Activated T-helper 1 cell treated with anti-CD3 and anti-CD28 coated beads, Interleukin-12 subunit alpha, Interleukin-12 subunit beta, Interleukin-2, Interleukin-4 antibody, amounts not matched to agents 30 ng/mL and 10 ng/mL and 1 ng/mL, durations not matched to agents 14 hours and 24 hours and 36 hours (primary cell): ENCODE data around the gene EMP1. TPM values are rescaled to one million over a fixed set of nuclear protein-coding genes. Genes with fewer than 3 reads are reported as not detected.

Experiments
- DNase-seq: peaks from one replicate; pipeline ENCODE4 v3.0.0; 2021; ENCODE audit warnings: low spot score
- H3K27ac Mint-ChIP-seq: one replicate; pipeline ENCODE4 v1.8.0; 2021; ENCODE audit warnings: mild to moderate bottlenecking, mixed read lengths
- H3K27me3 Mint-ChIP-seq: one replicate; pipeline ENCODE4 v1.8.0; 2022; ENCODE audit warnings: mild to moderate bottlenecking, moderate library complexity, mixed read lengths; ENCODE audit not compliant: insufficient read depth
- H3K36me3 Mint-ChIP-seq: one replicate; pipeline ENCODE4 v1.8.0; 2021; ENCODE audit warnings: low read depth, mixed read lengths
- H3K4me1 Mint-ChIP-seq: one replicate; pipeline ENCODE4 v1.8.0; 2021; ENCODE audit warnings: low read depth, mixed read lengths
- H3K4me3 Mint-ChIP-seq: one replicate; pipeline ENCODE4 v1.8.0; 2021; ENCODE audit warnings: mild to moderate bottlenecking, moderate library complexity, mixed read lengths
- H3K9me3 Mint-ChIP-seq: one replicate; pipeline ENCODE4 v1.8.0; 2021; ENCODE audit warnings: mixed read lengths
- intact Hi-C: fragments of 100-400 bp; cut with micrococcal nuclease; formaldehyde crosslinking; loops from one replicate; pipeline ENCODE4 v1.15.1; 2024
- total RNA-seq: library from RNA; stranded (reverse); gene quantifications from 2 replicates; pipeline ENCODE4 v1.2.3, GENCODE V29; 2022

Gene EMP1
- total RNA-seq, 1 donor from 2014 or later: 33.6 TPM

DNA sequence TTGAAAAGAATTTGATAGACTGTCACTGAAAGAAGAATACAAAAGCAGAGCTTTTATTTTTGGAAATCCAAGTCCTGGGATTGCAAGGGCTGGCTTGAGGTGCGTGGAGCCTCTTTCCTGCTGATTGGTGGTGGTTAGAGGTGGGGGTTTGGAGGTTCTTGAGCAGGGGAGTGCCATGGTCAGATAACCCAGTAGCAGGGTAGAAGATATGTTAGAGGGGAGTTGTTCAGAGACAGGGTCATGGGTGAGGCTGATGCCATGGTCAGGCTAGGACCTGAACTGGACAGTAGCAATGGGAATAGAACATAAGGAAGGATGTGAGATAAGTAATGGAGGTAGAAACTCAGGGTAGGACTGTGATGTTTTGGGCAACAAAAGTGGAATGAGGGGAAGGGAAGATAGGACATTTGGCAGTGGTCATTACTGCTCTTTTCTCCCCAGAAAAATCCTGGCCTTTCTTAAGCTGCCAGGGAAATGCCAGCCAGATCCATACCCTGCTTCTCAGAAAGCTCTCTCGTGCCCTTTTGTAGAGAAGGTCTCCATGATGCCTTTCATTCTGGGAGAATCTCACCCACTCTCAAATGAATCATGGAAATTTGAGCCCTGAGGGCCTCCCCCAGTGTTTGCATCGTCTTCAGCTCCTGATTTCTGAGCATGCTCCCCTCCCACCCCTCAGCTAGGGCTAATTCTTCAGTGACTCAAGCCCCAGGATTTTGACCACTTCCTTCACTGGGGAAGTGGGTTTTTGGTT, 9.5 kb downstream of the EMP1 start:
- DNase-seq: no peak
- H3K27me3 Mint-ChIP-seq: peaks cover 9% of the 10 kb centered on the region
- H3K4me1 Mint-ChIP-seq: peaks cover 67% of the 10 kb centered on the region
- peak overlapping the region; percentile 75 for H3K27ac Mint-ChIP-seq
- peak overlapping the region; percentile 19 for H3K4me3 Mint-ChIP-seq
- peaks cover 1% of the 10 kb centered on the region for H3K36me3 Mint-ChIP-seq
- intact Hi-C loops: loop anchor here (1.0 kb wide), 2 partner anchors 10 to 33 kb away; partner anchors contain the start of gene EMP1
- H3K9me3 Mint-ChIP-seq: no peaks in the 10 kb centered on the region

DNA sequence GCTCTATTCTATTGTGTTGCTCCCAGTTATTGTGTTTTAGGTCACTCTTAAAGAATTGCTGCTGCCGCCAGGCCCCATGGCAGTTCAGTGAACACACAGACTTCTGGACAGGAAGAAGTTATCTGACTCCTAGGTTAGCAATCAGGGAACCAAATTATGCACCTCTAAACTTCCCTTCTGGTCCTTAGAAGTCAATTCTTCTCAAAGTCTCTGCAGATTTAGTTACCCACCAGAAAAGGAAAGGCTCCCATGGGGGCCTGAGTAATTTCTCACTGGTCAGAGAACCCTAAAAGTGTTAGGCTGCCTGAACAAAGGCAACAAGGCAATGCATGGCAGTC, 10.0 kb downstream of the EMP1 start:
- intact Hi-C loops: loop anchor here (1.0 kb wide), 2 partner anchors 10 to 33 kb away; partner anchors contain the start of gene EMP1
- peaks cover 9% of the 10 kb centered on the region for H3K27me3 Mint-ChIP-seq

DNA sequence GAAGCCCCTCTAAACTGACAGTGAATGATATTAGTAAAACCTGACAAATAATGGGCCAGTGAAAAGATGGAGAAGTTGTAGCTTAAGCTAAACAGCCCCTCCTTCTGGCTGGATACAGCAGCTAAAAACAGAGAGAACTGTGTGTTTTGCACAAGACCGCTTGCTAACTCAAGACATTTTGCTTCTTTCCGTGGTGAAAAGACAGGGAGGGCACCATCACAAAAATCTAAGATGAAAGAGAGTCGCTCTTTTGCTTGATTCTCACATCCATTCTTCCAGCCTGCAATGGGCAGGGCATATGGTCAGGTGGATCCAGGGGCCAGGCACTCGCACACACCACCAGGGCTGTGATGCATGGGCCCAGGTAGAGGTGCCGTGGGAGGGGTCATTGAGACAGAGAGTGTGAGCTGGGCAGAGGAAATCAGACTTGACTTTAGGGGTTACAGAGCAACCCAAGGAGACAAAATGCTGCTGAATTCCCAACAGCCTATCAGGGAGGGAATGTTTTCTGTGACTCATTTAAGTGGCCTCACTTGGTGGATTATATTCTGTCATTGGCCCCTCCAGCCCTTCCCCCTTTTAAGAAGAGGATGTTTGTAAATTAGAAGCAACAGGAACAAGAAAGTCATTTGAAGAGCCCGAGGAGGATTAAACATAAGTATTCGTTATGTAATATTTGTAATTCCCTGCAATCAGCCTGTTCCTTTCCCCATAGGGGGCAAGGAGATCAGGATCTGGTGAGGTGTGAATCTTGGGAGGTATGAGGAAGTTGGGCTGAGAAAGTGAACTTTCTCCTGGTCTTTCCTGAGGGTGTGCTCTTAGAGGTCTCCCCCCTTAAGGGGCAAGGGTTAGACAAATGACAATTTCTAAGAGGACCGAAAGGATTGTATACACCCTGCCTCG, 12.3 kb downstream of the EMP1 start:
- H3K4me1 Mint-ChIP-seq: peaks cover 82% of the 10 kb centered on the region
- no peak overlapping the region for H3K4me3 Mint-ChIP-seq
- no peaks in the 10 kb centered on the region for H3K36me3 Mint-ChIP-seq
- no peak overlapping the region for H3K27ac Mint-ChIP-seq
- no peak for DNase-seq
- H3K9me3 Mint-ChIP-seq: no peaks in the 10 kb centered on the region
- peaks cover 1% of the 10 kb centered on the region for H3K27me3 Mint-ChIP-seq
- intact Hi-C loops: no loop called here

More for the DNA sequence above, 10.0 kb downstream of the EMP1 start:
- no peak for DNase-seq
- H3K9me3 Mint-ChIP-seq: no peaks in the 10 kb centered on the region
- H3K36me3 Mint-ChIP-seq: peaks cover 1% of the 10 kb centered on the region
- H3K4me1 Mint-ChIP-seq: peaks cover 66% of the 10 kb centered on the region
- peak overlapping the region; percentile 19 for H3K4me3 Mint-ChIP-seq
- peak overlapping the region; percentile 75 for H3K27ac Mint-ChIP-seq

DNA sequence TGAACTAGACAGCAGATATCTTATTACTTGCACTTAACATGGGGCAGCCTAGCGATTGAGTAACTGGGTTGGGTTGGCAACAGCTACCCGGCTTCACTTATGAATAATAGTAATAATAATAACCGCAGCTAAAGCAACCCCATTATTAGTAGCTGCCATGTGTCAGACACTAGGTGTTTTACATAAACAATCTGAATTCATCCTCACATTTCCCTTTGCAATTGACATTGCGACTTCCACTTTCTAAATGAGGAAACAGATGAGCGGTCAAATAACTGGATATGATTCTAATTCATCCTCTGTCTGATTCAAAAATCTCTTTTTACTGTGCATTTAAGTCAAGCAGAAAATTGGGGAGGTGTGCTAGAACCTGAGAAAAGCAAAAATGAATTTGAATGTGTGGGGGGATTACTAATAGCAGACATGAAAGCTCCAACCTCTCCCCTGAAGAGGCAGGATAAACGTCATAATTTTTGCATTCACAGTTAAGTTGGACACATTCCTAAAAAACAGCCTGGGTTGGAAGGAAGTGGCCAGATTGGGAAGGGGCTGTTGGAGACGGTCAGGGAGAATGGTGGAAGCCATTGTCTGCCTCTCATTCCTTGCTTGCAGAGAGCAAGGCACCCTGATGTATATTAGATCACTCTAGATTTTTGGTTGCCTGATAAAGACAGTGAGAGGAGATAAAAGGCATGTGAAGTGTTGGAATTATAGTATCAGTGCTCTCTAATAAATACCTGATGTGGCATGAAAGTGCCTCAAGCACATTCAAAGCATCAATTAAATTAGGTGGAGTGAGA, 13.1 kb downstream of the EMP1 start:
- H3K9me3 Mint-ChIP-seq: no peaks in the 10 kb centered on the region
- no peak overlapping the region for H3K4me3 Mint-ChIP-seq
- no peaks in the 10 kb centered on the region for H3K27me3 Mint-ChIP-seq
- intact Hi-C loops: no loop called here
- peaks cover 77% of the 10 kb centered on the region for H3K4me1 Mint-ChIP-seq
- H3K27ac Mint-ChIP-seq: no peak overlapping the region
- no peak for DNase-seq
- H3K36me3 Mint-ChIP-seq: no peaks in the 10 kb centered on the region

DNA sequence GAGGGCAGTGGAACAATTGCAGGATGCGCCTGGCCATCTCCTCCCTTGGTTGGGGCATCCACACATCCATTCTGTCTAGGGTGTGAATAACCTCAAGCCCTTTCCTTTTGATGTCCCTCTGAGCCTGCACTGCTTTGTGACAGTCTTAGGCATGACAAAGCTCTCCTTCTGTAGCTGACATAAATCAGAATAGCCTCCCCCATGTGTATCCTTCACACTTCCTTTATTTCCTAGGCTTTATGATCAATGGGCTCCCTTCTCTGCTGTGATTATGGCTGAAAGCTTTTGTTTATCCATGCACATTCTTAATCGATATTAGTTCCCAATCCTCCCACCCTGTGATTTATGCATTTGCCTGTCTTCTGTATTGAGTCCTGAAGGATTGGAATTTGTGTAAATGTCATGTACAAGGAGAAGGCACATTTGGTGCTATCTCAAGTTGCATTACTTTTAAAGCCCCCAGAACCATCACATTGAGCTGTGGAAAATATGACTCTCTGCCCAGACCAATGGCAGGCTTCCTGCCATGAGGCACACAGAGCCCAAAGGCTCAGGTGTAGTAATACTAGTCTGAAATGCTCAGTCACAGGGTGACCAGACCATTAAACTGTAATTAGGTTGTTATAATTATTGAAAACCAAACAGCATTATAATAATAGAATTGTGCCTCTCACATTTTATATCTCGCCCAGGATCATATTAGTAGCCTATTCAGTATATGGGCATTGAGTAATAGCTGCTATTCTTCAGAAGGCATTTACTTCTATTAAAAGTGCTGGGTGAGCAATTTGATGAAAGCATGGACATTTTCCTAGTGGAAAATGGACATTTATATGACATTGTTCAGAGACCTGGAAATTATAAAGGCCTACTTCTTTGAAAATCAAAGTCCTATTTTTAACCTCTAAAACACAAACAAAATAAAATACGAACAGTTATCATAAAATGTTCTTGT, 14.0 kb downstream of the EMP1 start:
- no peak overlapping the region for H3K27ac Mint-ChIP-seq
- DNase-seq: no peak
- no peaks in the 10 kb centered on the region for H3K9me3 Mint-ChIP-seq
- H3K36me3 Mint-ChIP-seq: no peaks in the 10 kb centered on the region
- H3K4me3 Mint-ChIP-seq: no peak overlapping the region
- intact Hi-C loops: no loop called here
- no peaks in the 10 kb centered on the region for H3K27me3 Mint-ChIP-seq
- H3K4me1 Mint-ChIP-seq: peaks cover 68% of the 10 kb centered on the region

DNA sequence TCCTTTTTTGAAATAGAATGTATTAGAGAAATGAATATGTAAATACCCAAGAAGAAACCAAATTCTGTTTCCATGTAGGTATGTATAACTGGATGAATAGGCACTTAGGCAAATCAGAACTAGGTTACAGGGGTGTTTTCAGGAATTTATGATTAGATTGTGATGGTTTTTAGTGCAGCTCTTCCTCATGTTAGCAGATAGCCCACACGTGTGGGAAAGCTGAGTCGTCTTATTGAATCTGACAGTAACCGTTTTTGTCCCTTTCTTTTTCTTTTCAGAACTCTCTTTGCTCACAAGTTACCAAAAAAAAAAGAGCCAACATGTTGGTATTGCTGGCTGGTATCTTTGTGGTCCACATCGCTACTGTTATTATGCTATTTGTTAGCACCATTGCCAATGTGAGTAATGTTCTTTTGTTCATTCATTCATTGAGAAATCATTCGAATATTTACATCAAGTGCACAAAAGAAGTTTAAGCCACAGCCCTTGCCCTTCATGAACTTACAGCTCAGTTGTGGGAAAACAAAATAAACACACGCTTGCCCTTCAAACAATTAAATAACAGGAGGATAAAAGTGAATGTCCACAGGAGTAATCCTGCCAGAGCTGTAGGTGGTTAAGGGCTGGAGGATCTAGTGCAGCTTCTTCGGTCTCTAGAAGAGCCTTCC, 14.8 kb downstream of the EMP1 start:
- Mint-ChIP-seq H3K27me3 (no peaks in the 10 kb centered on the region), H3K36me3 (no peaks in the 10 kb centered on the region), H3K4me3 (no peak overlapping the region), H3K4me1 (peaks cover 60% of the 10 kb centered on the region), H3K9me3 (no peaks in the 10 kb centered on the region), H3K27ac (peak overlapping the region; percentile 41)
- intact Hi-C loops: no loop called here
- no peak for DNase-seq

DNA sequence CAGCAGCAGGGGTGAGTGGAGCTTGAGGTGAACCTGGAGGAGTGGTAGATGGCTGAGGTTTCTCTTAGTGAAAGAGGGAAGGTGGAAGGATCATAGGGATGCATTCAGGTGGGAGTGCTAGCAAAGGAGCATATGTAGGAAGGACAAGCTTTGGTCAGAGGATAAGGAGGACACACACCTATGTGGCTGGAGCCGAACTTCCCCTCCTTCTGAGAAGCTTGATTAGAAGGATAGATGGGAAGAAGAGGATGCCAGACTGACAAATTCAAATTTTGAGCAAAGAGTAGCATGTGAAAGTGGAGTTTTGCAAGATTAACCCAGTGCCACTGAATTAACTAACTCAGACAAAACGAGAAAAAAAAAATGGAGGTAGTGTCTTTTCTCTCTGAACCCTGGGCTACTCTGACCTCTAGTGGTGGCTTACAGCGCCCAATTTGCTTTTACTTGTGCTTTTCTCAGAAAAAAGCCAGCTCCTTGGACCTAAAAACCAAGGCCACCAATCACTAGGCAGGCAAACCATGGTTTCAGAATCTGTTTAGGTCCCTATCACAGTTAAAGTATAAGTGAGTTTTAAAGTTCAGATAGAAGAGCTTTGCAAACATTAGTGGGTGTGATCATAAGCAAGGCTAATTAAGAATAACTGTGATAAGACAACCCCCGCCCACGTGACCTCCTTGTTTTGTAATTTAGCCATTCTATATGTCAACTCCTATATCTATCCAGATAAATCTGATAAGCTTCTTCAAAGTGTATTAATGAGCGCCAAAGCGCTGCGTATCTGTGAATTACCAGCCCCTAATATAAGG, 15.5 kb downstream of the EMP1 start:
- H3K4me1 Mint-ChIP-seq: peaks cover 53% of the 10 kb centered on the region
- no peak overlapping the region for H3K4me3 Mint-ChIP-seq
- peak; percentile 62 for DNase-seq
- H3K36me3 Mint-ChIP-seq: no peaks in the 10 kb centered on the region
- H3K27ac Mint-ChIP-seq: peak overlapping the region; percentile 41
- intact Hi-C loops: loop anchor here (1.0 to 2.0 kb wide), 9 partner anchors 16 to 423 kb away; partner anchors contain the start of genes EMP1, FAM234B and HEBP1
- H3K27me3 Mint-ChIP-seq: no peaks in the 10 kb centered on the region
- no peaks in the 10 kb centered on the region for H3K9me3 Mint-ChIP-seq

DNA sequence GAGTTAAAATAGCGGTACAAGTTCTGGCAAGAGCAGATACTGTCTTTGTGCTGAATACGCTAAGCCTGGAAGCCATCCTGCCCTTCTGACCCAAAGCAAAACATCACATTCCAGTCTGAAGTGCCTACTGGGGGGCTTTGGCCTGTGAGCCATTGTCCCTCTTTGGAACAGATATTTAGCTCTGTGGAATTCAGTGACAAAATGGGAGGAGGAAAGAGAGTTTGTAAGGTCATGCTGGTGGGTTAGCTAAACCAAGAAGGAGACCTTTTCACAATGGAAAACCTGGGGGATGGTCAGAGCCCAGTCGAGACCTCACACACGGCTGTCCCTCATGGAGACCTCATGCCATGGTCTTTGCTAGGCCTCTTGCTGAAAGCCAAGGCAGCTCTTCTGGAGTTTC, 18.5 kb downstream of the EMP1 start:
- Mint-ChIP-seq H3K4me1 (peaks cover 35% of the 10 kb centered on the region), H3K9me3 (no peaks in the 10 kb centered on the region), H3K27me3 (peaks cover 2% of the 10 kb centered on the region), H3K4me3 (no peak overlapping the region), H3K36me3 (no peaks in the 10 kb centered on the region), H3K27ac (no peak overlapping the region)
- no peak for DNase-seq
- intact Hi-C loops: no loop called here

DNA sequence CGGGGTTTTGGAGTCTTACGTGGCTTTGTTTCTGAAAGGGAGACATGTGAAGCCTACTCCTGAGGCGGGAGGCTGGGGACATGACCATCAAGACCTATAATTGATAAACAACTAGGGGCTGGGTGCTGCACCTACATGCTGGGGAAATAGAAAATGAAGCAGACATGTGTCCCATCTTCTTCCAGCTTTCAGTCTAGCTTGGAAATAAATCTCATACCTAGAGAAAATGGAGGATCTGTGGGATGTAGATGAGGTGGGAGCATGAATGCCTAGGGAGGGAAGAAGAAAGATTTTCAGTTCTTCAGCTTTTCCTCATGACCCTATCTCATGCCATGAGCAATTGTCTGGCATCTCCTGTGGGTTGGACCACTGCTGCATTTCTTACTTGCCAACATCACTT, 22.1 kb downstream of the EMP1 start:
- Mint-ChIP-seq H3K9me3 (no peaks in the 10 kb centered on the region), H3K36me3 (no peaks in the 10 kb centered on the region)
- intact Hi-C loops: no loop called here

DNA sequence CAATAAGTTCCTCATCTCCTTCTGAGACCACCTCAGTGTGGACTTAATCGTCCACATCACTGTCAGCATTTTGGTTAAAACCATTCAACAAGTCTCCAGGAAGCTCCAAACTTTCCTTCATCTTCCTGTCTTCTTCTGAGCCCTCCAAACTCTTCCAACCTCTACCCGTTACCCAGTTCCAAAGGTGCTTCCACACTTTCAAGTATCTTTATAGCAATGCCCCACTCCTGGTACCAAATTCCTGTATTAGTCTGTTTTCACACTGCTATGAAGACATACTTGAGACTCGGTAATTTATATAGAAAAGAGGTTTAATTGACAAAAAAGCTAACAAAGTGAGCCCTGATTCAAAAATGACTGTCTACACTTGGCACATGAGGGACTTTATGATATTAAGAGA, 22.8 kb downstream of the EMP1 start:
- no peaks in the 10 kb centered on the region for H3K9me3 Mint-ChIP-seq
- peaks cover 7% of the 10 kb centered on the region for H3K27me3 Mint-ChIP-seq
- intact Hi-C loops: no loop called here
- H3K36me3 Mint-ChIP-seq: no peaks in the 10 kb centered on the region
- H3K4me1 Mint-ChIP-seq: no peaks in the 10 kb centered on the region
- no peak for DNase-seq
- no peak overlapping the region for H3K4me3 Mint-ChIP-seq
- H3K27ac Mint-ChIP-seq: no peak overlapping the region

More for the DNA sequence above, 22.1 kb downstream of the EMP1 start:
- peaks cover 4% of the 10 kb centered on the region for H3K27me3 Mint-ChIP-seq
- no peak overlapping the region for H3K27ac Mint-ChIP-seq
- no peak overlapping the region for H3K4me3 Mint-ChIP-seq
- DNase-seq: no peak
- H3K4me1 Mint-ChIP-seq: peaks cover 4% of the 10 kb centered on the region

DNA sequence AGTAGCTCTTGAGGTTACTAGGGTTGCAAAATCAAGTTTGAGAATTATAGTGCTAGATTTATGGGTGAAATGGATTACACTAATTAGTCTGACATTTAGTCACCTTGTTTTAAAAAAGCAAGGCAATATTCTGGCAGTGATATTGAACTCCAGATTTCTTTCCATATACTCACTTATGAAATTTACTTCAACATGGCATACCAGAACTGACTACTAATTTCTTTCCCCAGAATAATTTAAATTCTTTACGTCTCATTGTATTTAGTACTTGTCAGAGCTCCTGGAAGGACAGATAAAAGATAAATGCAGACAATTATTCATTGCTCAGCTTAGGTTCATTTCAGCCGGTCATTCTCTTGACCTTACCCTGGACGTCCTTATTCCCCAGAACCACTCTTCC, 24.3 kb downstream of the EMP1 start:
- intact Hi-C loops: no loop called here
- no peaks in the 10 kb centered on the region for H3K36me3 Mint-ChIP-seq
- DNase-seq: no peak
- H3K4me1 Mint-ChIP-seq: no peaks in the 10 kb centered on the region
- H3K4me3 Mint-ChIP-seq: no peak overlapping the region
- no peaks in the 10 kb centered on the region for H3K9me3 Mint-ChIP-seq
- H3K27ac Mint-ChIP-seq: no peak overlapping the region
- H3K27me3 Mint-ChIP-seq: peaks cover 17% of the 10 kb centered on the region
